DOHH2 (cell line): Measurements from ENCODE around the gene IGSF9.

Source experiments
- CTCF ChIP-seq: fragments of 200-600 bp; sonication (generic); IDR thresholded peaks from one replicate; pipeline ENCODE4 v1.5.1; 2014; ENCODE audit warnings: antibody characterized with exemption, mild to moderate bottlenecking, low read depth, low read length; ENCODE audit not compliant: poor library complexity, severe bottlenecking
- EZH2phosphoT487 ChIP-seq: fragments of 200-600 bp; sonication (generic); IDR thresholded peaks from 2 replicates; pipeline ENCODE4 v1.6.1; 2017; ENCODE audit warnings: borderline replicate concordance, mild to moderate bottlenecking, antibody characterized with exemption, low read length, moderate library complexity, mixed read lengths

GRCh38 chr1:159884296-159884695 lies 61.1 kb downstream of the IGSF9 start:
- TF ChIP-seq EZH2phosphoT487: no peak
- TF ChIP-seq CTCF: no peak
